ENCODE results near the gene DOCK4.

GRCh38 chr7:112022128-112022527 lies 184.1 kb downstream of the DOCK4 start:
- TF ChIP-seq CTCF (conservative IDR thresholded peaks at IDR 0.05 in 1 of 2, IDR thresholded peaks at IDR 0.05 in 1 of 2; ENCODE audit: extremely low read depth in 1 of 2, insufficient read depth in 1 of 2, low read depth in 1 of 2, low read length in 2 of 2) (no peak), EZH2 (IDR thresholded peaks at IDR 0.05; ENCODE audit: borderline replicate concordance, low read length) (no peak)

All from mammary epithelial cell (primary cell).